ENCODE results near the gene ZNRF1. TPM values are rescaled to one million over a fixed set of nuclear protein-coding genes. Genes with fewer than 3 reads are reported as not detected.

Gene ZNRF1
- total and polyA plus RNA-seq, 2 of the 13 experiments (the other 11 are each of a cell fraction or from before 2014, with no cell fraction given), result 43.9 to 58.7 TPM

GRCh38 chr16:75070012-75070841 lies 71.4 kb downstream of the ZNRF1 start (continued):
- TF ChIP-seq ZNF574 (CRISPR knock-in tag; IDR thresholded peaks at IDR 0.05) (peak; percentile 35; the same call in 1 of the 2 replicates), DMAP1 (CRISPR knock-in tag; IDR thresholded peaks at IDR 0.05) (peak; percentile 48; the same call in 1 of the 2 replicates), SOX13 (IDR thresholded peaks at IDR 0.05) (no peak), SOX13 (CRISPR knock-in tag; conservative IDR thresholded peaks at IDR 0.05 in 1 of 2, IDR thresholded peaks at IDR 0.05 in 1 of 2) (peak in 1 of 2 experiments; percentile 80; a peak in 2 of 4 replicates), ZNF362 (CRISPR knock-in tag; IDR thresholded peaks at IDR 0.05; ENCODE audit: borderline replicate concordance) (peak; percentile 53; the same call in 1 of the 2 replicates), DMTF1 (CRISPR knock-in tag; IDR thresholded peaks at IDR 0.05) (no peak), ARID3A (IDR thresholded peaks at IDR 0.05; ENCODE audit: low read depth, low read length) (peak; percentile 75), HNRNPK (IDR thresholded peaks at IDR 0.05; ENCODE audit: low read depth, low read length, poor library complexity, severe bottlenecking) (no peak), AHR (CRISPR knock-in tag; IDR thresholded peaks at IDR 0.05) (no peak; the same call in 1 of the 2 replicates), SMAD3 (CRISPR knock-in tag; IDR thresholded peaks at IDR 0.05) (no peak), SATB2 (CRISPR knock-in tag; IDR thresholded peaks at IDR 0.05) (no peak), CAMTA2 (CRISPR knock-in tag; IDR thresholded peaks at IDR 0.05; ENCODE audit: borderline replicate concordance) (no peak), ARNT2 (CRISPR knock-in tag; IDR thresholded peaks at IDR 0.05; ENCODE audit: low read depth) (peak; percentile 72; the same call in 1 of the 2 replicates), ZMAT5 (CRISPR knock-in tag; IDR thresholded peaks at IDR 0.05; ENCODE audit: borderline replicate concordance, low read depth) (no peak), SP4 (CRISPR knock-in tag; IDR thresholded peaks at IDR 0.05) (no peak), HNRNPL (IDR thresholded peaks at IDR 0.05; ENCODE audit: low read depth, low read length) (no peak), ETS1 (CRISPR knock-in tag; IDR thresholded peaks at IDR 0.05) (no peak)

Data from HepG2 (cell line).